ENCODE results near the gene GJB3. TPM values are rescaled to one million over a fixed set of nuclear protein-coding genes. Genes with fewer than 3 reads are reported as not detected.

The GJB3 gene
- total RNA-seq, 4 donors from 2014 or later, result 1.5 to 1.9 (median 1.7) TPM; not detected in 1

- no peak for TF ChIP-seq POLR2A (IDR thresholded peaks at IDR 0.05)
- TF ChIP-seq, protein P1, sequence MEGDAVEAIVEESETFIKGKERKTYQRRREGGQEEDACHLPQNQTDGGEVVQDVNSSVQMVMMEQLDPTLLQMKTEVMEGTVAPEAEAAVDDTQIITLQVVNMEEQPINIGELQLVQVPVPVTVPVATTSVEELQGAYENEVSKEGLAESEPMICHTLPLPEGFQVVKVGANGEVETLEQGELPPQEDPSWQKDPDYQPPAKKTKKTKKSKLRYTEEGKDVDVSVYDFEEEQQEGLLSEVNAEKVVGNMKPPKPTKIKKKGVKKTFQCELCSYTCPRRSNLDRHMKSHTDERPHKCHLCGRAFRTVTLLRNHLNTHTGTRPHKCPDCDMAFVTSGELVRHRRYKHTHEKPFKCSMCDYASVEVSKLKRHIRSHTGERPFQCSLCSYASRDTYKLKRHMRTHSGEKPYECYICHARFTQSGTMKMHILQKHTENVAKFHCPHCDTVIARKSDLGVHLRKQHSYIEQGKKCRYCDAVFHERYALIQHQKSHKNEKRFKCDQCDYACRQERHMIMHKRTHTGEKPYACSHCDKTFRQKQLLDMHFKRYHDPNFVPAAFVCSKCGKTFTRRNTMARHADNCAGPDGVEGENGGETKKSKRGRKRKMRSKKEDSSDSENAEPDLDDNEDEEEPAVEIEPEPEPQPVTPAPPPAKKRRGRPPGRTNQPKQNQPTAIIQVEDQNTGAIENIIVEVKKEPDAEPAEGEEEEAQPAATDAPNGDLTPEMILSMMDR (IDR thresholded peaks at IDR 0.05), result no peak
- Histone ChIP-seq H3K4me1 (no peaks in the 10 kb centered on the region), H3K27ac (no peak overlapping the region), H3K4me3 (no peak overlapping the region), H3K36me3 (no peaks in the 10 kb centered on the region), H3K27me3 (no peaks in the 10 kb centered on the region), H3K9me3 (no peaks in the 10 kb centered on the region)
- DNase-seq, result no peak
Observed at GRCh38 chr1:34822202-34822601, 41.2 kb downstream of the GJB3 start.

DNA sequence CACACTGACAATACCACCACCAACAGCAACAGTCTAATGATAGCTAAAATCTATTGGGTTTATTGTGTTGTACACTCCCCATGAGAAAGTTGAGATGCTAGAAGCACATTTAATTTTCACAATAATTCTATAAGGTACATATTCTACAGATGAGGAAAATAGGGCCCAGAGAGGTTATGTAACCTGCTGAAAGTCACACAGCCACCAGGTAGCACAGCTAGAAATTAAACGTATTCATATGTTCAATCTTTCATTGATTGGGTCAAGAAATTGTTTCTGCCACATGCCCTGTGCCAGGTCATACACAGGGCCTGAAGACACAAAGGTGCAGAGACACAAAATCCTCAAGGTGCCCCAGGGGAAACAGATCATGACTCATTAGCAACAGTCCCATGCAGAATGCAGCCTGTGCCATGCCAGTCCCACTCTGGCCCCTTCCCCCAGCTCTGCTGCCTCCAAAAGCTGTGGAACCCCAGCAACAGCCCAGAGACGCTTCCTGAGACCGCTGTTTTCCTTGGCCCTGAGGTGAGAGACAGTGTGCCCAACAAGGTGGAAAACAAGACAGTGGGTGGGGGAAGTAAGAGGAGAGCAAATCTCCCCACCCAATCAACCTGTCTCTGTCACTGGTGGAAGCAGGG is 43.9 kb downstream of the GJB3 start:
- Histone ChIP-seq H3K4me3 (no peak overlapping the region), H3K36me3 (no peaks in the 10 kb centered on the region), H3K27ac (no peak overlapping the region), H3K4me1 (no peaks in the 10 kb centered on the region), H3K9me3 (no peaks in the 10 kb centered on the region), H3K27me3 (no peaks in the 10 kb centered on the region)
- TF ChIP-seq, protein P1 (IDR thresholded peaks at IDR 0.05), result no peak
- TF ChIP-seq POLR2A (IDR thresholded peaks at IDR 0.05), result no peak
- DNase-seq, result no peak

GRCh38 chr1:34825455-34826091 is 44.6 kb downstream of the GJB3 start:
- no peak overlapping the region for H3K27ac ChIP-seq
- TF ChIP-seq, protein P1 (IDR thresholded peaks at IDR 0.05), result no peak
- TF ChIP-seq POLR2A (IDR thresholded peaks at IDR 0.05), result no peak
- no peaks in the 10 kb centered on the region for H3K9me3 ChIP-seq
- no peaks in the 10 kb centered on the region for H3K36me3 ChIP-seq
- H3K4me1 ChIP-seq, result no peaks in the 10 kb centered on the region
- no peak for DNase-seq
- no peak overlapping the region for H3K4me3 ChIP-seq
- no peaks in the 10 kb centered on the region for H3K27me3 ChIP-seq

DNA sequence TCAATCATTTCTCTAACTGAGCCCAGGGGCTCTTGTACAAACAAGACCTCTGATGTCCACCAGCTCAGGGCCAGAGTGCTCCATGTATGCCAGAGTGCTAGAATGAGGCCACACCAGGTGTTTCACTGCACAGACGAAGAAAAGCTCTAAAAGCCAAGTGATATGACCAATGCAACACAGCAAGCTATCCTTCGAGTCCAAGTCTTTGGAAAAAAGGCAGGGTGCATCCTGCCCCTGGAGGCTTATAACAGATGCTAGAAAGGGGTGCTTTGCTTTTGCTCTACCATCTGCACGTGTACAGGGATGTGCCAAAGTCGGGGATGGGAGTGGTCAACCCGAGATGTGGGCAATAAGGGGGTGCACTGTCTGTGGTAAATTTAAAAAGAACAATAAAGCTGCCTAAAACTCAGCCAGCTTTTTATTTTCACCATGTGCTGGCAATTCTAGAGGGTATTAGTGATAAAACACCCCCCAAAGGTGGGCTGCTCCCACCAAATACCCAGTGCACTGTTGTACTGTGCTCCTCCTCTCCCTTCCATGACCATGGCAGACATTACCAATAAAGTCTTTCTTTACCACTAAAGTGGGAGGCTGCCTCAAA is 46.4 kb downstream of the GJB3 start:
- Histone ChIP-seq H3K9me3 (no peaks in the 10 kb centered on the region), H3K27me3 (no peaks in the 10 kb centered on the region), H3K36me3 (no peaks in the 10 kb centered on the region), H3K27ac (no peak overlapping the region), H3K4me1 (no peaks in the 10 kb centered on the region), H3K4me3 (no peak overlapping the region)
- DNase-seq, result no peak
- TF ChIP-seq, protein P1 (IDR thresholded peaks at IDR 0.05), result no peak
- TF ChIP-seq POLR2A (IDR thresholded peaks at IDR 0.05), result no peak

- Histone ChIP-seq H3K27me3 (no peaks in the 10 kb centered on the region), H3K4me1 (no peaks in the 10 kb centered on the region), H3K36me3 (no peaks in the 10 kb centered on the region), H3K27ac (no peak overlapping the region), H3K4me3 (no peak overlapping the region), H3K9me3 (no peaks in the 10 kb centered on the region)
- no peak for TF ChIP-seq POLR2A (IDR thresholded peaks at IDR 0.05)
- TF ChIP-seq, protein P1 (IDR thresholded peaks at IDR 0.05), result no peak
- DNase-seq, result no peak
Observed at GRCh38 chr1:34828611-34829010, 47.6 kb downstream of the GJB3 start.

Measured in Peyer's patch (tissue), 4 donors.